ENCODE data around the gene COL17A1.

DNA sequence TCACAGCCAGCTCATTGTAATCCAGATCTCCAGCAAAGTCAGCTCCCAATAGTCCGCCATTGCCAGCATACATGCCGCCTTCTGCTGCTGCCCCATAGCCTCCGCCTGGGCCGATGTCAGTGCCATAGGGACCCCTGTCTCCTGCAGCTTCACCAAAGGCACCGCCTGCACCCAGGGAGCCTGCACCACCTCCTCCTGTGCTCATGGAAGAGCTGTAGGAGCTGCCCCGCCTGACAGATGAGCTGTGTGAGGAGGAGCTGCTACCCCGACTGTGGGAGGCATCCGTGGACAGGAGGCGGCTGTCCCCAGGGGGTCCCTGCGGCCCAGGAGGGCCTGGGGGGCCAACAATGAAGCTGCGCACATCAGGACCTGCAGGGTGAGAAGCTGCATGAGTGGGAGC, 51.7 kb downstream of the COL17A1 start:
- TF ChIP-seq CTCF (optimal IDR thresholded peaks at IDR 0.05 in 1 of 3, IDR thresholded peaks at IDR 0.05 in 1 of 3, conservative IDR thresholded peaks at IDR 0.05 in 1 of 3; ENCODE audit: extremely low read depth in 1 of 3, insufficient read depth in 2 of 3, low read length in 3 of 3) (no peak), EZH2 (IDR thresholded peaks at IDR 0.05; ENCODE audit: low read length) (no peak)
